Lower leg skin (tissue), 4 donors: ENCODE results near the gene MED9. TPM values are rescaled to one million over a fixed set of nuclear protein-coding genes. Genes with fewer than 3 reads are reported as not detected.

ENCODE experiments used
- DNase-seq, 2 donors: peaks; one replicate each; pipeline ENCODE4 v3.0.0-alpha.2; 2019; ENCODE audit warnings: low spot score in 2 of 2
- H3K4me3 ChIP-seq: fragments of 200-600 bp; sonication (generic); 2 replicates; pipeline ENCODE4 v1.5.1; 2017; ENCODE audit warnings: mild to moderate bottlenecking, low read depth; ENCODE audit not compliant: poor library complexity, severe bottlenecking
- CTCF ChIP-seq, 3 donors: fragments of 450-650 bp; IDR thresholded peaks; one replicate each; pipeline ENCODE4 v1.5.1; 2016; ENCODE audit warnings: antibody characterized with exemption in 3 of 3, mild to moderate bottlenecking in 3 of 3, moderate library complexity in 2 of 3
- POLR2A ChIP-seq, 2 donors: fragments of 450-650 bp; IDR thresholded peaks; one replicate each; pipeline ENCODE4 v1.6.1; 2016 to 2017; ENCODE audit warnings: antibody characterized with exemption in 2 of 2, mild to moderate bottlenecking in 1 of 2, moderate library complexity in 1 of 2
- WGBS, 2 donors: methylation state at CpG; one replicate each; pipeline ENCODE4 v1.1.5; 2018; 5-methylcytosine and 5-hydroxymethylcytosine counted together
- intact Hi-C: fragments of 100-400 bp; cut with DNase I; formaldehyde crosslinking; loops from one replicate; pipeline ENCODE4 v1.15.0; 2023; ENCODE audit warnings: low total_unique reads
- total RNA-seq, 4 donors: library from RNA; depleted of rRNA; stranded (reverse); fragments of >200 nt; gene quantifications; one replicate each; pipeline ENCODE4 v1.1.0, GENCODE V29; 2016

MED9 gene
- total RNA-seq, 4 donors from 2014 or later = 14.8 to 29.3 (median 24.2) TPM

GRCh38 chr17:17472333-17472920 is 4.4 kb upstream of the MED9 start:
- TF ChIP-seq POLR2A (IDR thresholded peaks at IDR 0.05) (no peak), CTCF (IDR thresholded peaks at IDR 0.05) (no peak)
- no peak for DNase-seq
- WGBS, 2 donors = 38 to 41% methylated on average over 8 of the region's 8 CpGs

GRCh38 chr17:17474341-17474740 is 2.5 kb upstream of the MED9 start:
- no peak overlapping the region for H3K4me3 ChIP-seq
- no peak for TF ChIP-seq CTCF (IDR thresholded peaks at IDR 0.05)
- no peak for TF ChIP-seq POLR2A (IDR thresholded peaks at IDR 0.05)
- DNase-seq = no peak
- WGBS, 2 donors = 73 to 74% methylated on average over 7 of the region's 7 CpGs
- intact Hi-C loops = no loop called here

More at GRCh38 chr17:17472333-17472920, 4.4 kb upstream of the MED9 start:
- no peak overlapping the region for H3K4me3 ChIP-seq
- intact Hi-C loops = no loop called here

GRCh38 chr17:17479209-17479608 is 2.4 kb downstream of the MED9 start:
- TF ChIP-seq CTCF (IDR thresholded peaks at IDR 0.05) = no peak
- no peak for TF ChIP-seq POLR2A (IDR thresholded peaks at IDR 0.05)

GRCh38 chr17:17480593-17481148 is 3.9 kb downstream of the MED9 start:
- TF ChIP-seq CTCF (IDR thresholded peaks at IDR 0.05) = no peak
- TF ChIP-seq POLR2A (IDR thresholded peaks at IDR 0.05) = no peak
- 61 to 69% methylated on average over 6 of the region's 6 CpGs for WGBS, 2 donors
- no peak overlapping the region for H3K4me3 ChIP-seq
- DNase-seq = no peak
- intact Hi-C loops = no loop called here

More at GRCh38 chr17:17479209-17479608, 2.4 kb downstream of the MED9 start:
- H3K4me3 ChIP-seq = no peak overlapping the region
- no peak for DNase-seq
- intact Hi-C loops = no loop called here
- WGBS, 2 donors = 94 to 96% methylated on average over 3 of the region's 3 CpGs

GRCh38 chr17:17481860-17482259 is 5.1 kb downstream of the MED9 start:
- no peak for DNase-seq

More at GRCh38 chr17:17481860-17482259, 5.1 kb downstream of the MED9 start:
- no peak overlapping the region for H3K4me3 ChIP-seq
- 81 to 83% methylated on average over 5 of the region's 5 CpGs for WGBS, 2 donors
- intact Hi-C loops = no loop called here
- TF ChIP-seq POLR2A (IDR thresholded peaks at IDR 0.05) (no peak), CTCF (IDR thresholded peaks at IDR 0.05) (no peak)
